ENCODE data around the gene CENPT. TPM values are rescaled to one million over a fixed set of nuclear protein-coding genes. Genes with fewer than 3 reads are reported as not detected.

Gene CENPT
- total RNA-seq, 2 experiments from 2014 or later: 43.7 to 45.8 TPM

DNA sequence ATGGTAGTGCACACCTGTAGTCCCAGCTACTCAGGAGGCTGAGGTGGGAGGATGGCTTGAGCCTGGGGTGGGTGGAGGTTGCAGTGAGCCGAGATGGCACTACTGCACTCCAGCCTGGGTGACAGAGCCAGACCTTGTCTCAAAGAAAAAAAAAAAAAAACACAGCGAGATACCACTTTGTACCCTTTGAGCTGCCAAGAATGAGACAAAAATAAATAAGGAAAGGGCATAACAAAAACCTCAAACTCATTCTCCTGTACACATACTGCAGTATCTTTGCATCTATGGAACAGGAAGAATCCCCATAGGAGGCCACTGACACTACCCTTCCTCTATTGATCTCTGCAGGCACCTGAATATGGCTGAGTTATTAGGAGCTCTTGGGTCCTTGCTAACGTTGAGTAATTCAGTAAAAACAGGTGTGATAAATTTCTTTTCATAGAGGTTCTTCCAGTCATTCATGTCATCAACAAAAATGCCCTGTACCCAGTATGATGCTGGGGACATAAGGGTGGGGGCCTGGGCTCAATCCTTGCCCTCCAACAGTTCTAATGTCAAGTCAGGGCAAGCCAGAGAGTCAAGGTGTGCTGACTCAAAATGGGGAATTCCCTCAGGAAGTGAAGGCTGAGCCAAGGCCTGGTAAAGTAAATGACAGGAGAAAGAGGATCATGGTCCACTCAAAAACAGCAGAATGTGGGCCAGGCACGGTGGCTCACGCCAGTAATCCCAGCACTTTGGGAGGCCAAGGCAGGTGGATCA, 68.1 kb downstream of the CENPT start:
- peak; percentile 32 for DNase-seq
- intact Hi-C loops (cut with micrococcal nuclease): no loop called here
- CTCF ChIA-PET: interaction anchor here (0.7 to 5.1 kb wide), 2 partner anchors 37 to 65 kb away, joined by 5 to 23 read pairs; no protein-coding TSS in a partner anchor
- Mint-ChIP-seq H3K27me3 (ENCODE audit: low read depth) (no peaks in the 10 kb centered on the region), H3K27ac (peak overlapping the region; percentile 26), H3K4me1 (ENCODE audit: low read depth) (peaks cover 28% of the 10 kb centered on the region), H3K36me3 (ENCODE audit: low read depth) (peaks cover 1% of the 10 kb centered on the region), H3K9me3 (no peaks in the 10 kb centered on the region), H3K4me3 (no peak overlapping the region)

Other genes with a start within 250 kb of the CENPT start
- 100 to 1,000 TPM; 123 to 130 TPM for gene CARMIL2, start 202.5 kb downstream of the CENPT start, total RNA-seq
- 10 to 100 TPM; 49.2 to 54.9 TPM for gene ACD, start 187.4 kb downstream of the CENPT start, total RNA-seq
- 1 to 10 TPM; 7.3 to 8.4 TPM for gene PARD6A, start 186.7 kb downstream of the CENPT start, total RNA-seq
- 1 to 10 TPM; 6.7 to 7.3 TPM for gene ENKD1, start 180.9 kb downstream of the CENPT start, total RNA-seq
- 1 to 10 TPM; 3.2 to 3.6 TPM for gene C16orf86, start 180.9 kb downstream of the CENPT start, total RNA-seq
- gene GFOD2, start 128.4 kb downstream of the CENPT start, total RNA-seq: 1 to 10 TPM; 7.3 to 8.2 TPM
- gene RANBP10, start 41.1 kb downstream of the CENPT start, total RNA-seq: 10 to 100 TPM; 12.4 to 16.1 TPM
- gene TSNAXIP1, start 40.8 kb downstream of the CENPT start, total RNA-seq: under 1 TPM; 0.35 to 0.50 TPM
- gene THAP11, start 5.4 kb downstream of the CENPT start, total RNA-seq: 10 to 100 TPM; 19.9 to 20.6 TPM
- 100 to 1,000 TPM; 165 to 171 TPM for gene NUTF2, start 760 bp downstream of the CENPT start, total RNA-seq
- 10 to 100 TPM; 72.2 to 78.7 TPM for gene EDC4, start 25.4 kb upstream of the CENPT start, total RNA-seq
- not detected for gene NRN1L, start 37.2 kb upstream of the CENPT start, total RNA-seq
- gene PSKH1, start 45.6 kb upstream of the CENPT start, total RNA-seq: 1 to 10 TPM; 7.1 to 8.0 TPM
- 1 to 10 TPM; 1.5 to 1.8 TPM for gene CTRL, start 84.2 kb upstream of the CENPT start, total RNA-seq
- 100 to 1,000 TPM; 138 to 147 TPM for gene PSMB10, start 89.2 kb upstream of the CENPT start, total RNA-seq
- gene LCAT, start 96.4 kb upstream of the CENPT start, total RNA-seq: 10 to 100 TPM in 1 of 2 experiments, 1 to 10 TPM in 1; 9.1 to 10.0 TPM
- gene SLC12A4, start 120.9 kb upstream of the CENPT start, total RNA-seq: 10 to 100 TPM; 24.3 to 28.9 TPM
- under 1 TPM in 1 of 2 experiments, not detected in 1; 0.19 TPM for gene DPEP3, start 132.8 kb upstream of the CENPT start, total RNA-seq
- 1 to 10 TPM; 3.1 to 3.8 TPM for gene DPEP2, start 151.8 kb upstream of the CENPT start, total RNA-seq
- gene DPEP2NB, start 168.2 kb upstream of the CENPT start, total RNA-seq: not detected
- 1 to 10 TPM; 9.4 to 9.7 TPM for gene DDX28, start 175.5 kb upstream of the CENPT start, total RNA-seq
- gene DUS2, start 175.6 kb upstream of the CENPT start, total RNA-seq: 10 to 100 TPM; 22.9 to 25.2 TPM
- 10 to 100 TPM; 49.1 to 50.3 TPM for gene NFATC3, start 237.7 kb upstream of the CENPT start, total RNA-seq